ENCODE data around the gene SP3.

SP3 gene

DNA sequence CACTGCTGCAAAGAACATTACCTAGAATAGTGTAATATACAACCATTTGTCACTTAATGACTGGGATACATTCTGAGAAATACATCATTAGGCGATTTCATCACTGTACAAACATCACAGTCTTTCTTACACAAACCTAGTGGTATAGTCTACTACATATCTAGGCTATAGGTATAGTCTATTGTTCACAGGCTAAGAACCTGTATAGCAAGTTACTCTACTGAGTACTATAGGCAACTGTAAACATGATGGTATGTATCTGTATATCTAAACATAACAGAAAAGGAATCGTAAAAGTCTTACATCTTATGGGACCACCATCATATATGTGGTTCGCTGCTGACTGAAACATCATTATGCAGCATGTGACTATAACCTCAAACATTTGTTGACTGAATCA is 21.4 kb downstream of the SP3 start:
- DNase-seq (ENCODE audit: low read depth, low spot score) = no peak

DNA sequence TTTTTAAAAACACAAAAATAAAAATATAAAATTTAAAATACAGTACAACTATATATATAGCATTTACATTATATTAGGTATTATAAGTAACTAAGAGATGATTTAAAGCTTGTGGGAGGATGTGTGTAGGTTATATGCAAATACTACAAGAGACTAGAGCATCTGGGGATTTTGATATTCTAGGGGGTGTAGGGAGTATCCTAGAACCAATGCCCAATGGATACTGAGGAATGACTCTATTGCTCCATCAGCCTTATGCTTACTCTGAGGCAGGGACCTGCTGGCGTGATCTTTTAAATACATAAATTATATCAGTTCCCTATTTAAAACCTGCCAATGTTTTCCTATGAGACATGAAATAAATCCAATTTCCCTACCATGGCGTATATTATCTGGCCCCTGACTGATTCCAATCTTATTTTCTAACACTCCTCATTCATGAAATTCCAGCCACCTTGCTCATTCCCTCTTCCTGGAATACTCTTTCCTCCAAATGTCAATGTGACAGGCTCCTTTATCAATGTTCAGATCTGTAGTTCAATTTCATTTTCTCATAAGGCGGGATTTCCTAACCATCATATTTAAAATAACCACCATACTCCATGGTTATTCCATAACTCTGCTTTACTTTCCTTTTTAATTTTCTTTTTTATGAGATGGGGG is 22.2 kb downstream of the SP3 start:
- DNase-seq (ENCODE audit: low read depth, low spot score) = no peak

DNA sequence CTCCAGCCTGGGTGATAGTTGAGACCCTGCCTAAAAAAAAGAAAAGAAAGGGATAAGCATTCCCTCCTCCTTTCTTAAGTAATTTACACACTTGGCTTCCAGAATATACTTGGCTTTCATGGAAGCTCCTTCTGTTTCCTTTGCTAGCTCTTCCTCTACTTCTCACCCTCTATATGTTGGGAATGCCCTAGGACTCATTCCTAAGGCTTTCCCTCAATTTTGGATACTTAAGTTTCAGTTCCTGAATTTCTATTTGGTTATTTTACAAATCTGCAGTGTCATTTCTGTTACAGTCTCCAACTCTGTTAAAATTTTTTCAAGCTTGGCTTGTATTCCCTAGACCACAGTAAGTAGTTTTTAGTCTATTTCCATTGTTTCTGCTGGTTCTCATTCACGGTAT is 23.6 kb downstream of the SP3 start:
- DNase-seq (ENCODE audit: low read depth, low spot score) = no peak

DNA sequence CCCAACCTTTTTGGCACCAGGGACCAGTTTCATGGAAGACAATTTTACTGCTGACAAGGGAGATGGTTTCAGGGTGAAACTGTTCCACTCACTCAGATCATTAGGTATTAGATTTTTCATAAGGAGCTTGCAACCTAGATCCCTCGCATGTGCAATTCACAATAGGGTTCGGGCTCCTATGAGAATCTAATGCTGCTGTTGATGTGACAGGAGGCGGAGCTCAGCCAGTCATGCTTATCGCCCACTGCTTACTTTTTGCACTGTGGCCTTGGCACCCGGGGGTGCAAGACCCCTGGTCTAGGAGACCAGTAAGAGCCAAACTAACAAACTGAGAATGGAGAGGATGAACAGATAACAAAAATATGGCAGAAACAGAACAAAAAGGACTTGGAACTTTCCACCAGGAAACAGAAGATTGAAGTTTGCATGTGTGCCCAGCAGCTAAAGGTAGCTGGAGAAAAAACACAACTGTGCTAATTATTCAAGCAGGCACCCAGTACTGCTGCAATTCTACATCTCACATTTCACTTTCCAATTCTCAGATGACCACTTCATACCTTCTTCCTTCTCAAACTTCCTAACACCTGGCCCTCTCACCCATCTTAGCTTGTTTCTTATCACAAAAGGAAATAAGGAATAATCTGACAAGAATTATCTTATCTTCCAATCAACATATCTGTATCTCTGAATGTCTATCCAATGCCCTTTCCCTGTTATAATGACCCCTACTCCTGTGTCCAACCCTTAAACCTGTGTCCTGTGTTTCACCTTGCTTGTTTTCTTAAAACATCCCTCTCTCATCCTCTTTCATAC is 24.8 kb downstream of the SP3 start:
- no peak for DNase-seq (ENCODE audit: low read depth, low spot score)

DNA sequence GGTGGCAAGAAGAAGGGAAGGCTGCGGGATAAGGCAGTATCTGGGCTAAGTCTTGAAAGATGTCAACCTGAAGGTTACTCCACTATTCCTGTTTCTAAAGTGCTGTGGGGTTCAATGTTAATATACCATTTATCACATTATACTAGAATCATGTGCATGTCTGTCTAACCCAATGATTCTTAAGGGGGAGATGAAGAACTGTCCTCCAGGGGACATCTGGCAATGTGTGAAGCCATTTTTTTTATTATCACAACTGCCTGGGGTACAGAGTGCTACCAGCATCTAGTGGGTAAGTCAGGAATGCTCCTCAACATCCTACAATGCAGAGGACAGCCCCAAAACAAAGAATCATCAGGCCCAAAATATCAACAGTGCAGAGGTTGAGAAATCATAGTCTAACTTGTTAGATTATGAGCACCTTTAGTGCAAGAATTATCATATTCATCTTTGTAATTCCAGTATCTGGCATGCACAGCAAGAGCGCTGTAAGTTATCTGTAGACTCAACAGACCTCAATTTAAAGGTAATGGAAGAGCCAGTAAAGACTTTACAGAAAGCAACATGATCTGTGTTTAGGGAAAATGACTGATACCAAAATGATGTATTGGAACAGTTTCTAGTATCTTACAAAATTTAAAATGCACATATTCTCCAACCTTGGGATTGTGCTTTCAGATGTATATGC is 26.3 kb downstream of the SP3 start:
- DNase-seq (ENCODE audit: low read depth, low spot score) = no peak

DNA sequence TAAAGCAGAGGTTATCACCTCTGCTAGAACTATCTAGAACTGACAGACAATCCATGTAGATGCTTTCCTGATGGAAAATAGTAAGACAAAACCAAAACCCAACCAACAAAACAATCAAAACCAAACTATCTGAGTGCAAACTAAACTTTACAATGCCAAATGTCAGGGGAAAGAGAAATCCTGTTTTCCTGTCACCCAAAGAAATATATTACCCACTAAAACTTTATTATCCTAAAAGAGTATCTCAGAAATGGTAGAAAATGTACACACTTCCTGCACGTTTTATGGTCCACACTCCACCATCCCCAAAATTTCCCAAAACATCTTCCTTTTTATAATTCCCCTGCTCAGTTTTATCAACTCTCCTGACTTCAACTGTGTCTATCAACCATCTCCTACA is 29.9 kb downstream of the SP3 start:
- DNase-seq (ENCODE audit: low read depth, low spot score) = no peak

DNA sequence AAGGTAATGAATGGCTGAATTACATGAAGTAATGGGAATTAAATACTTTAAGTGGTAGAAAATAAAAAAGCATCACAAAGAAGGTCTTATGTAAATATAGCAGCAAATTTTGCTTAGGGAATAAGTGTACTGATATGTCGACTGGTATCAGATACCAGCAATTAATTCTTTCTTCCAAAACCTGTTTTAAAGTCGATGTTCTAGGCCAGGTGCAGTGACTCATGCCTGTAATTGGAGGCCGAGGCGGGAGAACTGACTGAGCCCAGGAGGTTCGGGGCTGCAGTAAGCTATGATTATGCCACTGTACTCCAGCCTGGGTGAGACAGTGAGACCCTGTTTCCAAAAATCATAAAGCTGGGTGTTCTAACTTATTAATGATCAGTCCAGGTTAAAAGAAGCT is 30.3 kb downstream of the SP3 start:
- DNase-seq (ENCODE audit: low read depth, low spot score) = no peak

DNA sequence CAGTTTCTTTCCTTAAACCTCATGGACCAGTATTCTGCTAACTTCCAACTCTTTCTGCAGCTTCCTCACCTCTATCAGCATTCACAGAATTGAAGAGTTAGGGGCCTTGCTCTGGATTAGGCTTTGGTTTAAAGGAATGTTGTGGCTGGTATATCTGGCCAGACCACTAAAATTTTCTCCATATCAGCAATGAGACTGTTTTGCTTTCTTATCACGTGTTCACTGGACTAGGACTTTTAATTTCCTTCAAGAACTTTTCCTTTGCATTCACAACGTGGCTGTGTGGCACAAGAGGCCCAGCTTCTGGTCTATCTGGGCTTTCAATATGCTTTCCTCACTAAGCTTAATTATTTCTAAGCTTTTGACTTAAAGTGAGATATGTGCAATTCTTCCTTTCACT is 33.4 kb downstream of the SP3 start:
- no peak for DNase-seq (ENCODE audit: low read depth, low spot score)

DNA sequence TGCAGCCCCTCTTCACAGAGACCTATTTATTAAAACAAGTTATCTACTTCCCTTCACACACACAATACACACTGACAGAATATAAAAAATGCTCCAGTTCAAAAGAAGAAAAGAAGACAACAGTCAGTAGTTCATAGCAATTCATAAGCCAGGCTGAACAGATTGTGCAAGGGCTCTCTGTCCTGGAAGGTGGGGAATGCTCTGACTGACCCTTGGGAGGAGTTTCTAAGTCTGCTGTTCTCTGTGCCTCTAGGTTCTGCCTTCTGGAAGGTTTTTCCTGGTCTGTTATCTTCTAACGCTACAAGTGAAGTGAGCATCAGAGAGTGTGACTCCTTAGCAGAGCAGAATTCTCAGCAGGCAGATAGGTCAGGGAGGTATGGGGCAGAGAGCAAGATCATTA is 35.7 kb downstream of the SP3 start:
- DNase-seq (ENCODE audit: low read depth, low spot score) = no peak

DNA sequence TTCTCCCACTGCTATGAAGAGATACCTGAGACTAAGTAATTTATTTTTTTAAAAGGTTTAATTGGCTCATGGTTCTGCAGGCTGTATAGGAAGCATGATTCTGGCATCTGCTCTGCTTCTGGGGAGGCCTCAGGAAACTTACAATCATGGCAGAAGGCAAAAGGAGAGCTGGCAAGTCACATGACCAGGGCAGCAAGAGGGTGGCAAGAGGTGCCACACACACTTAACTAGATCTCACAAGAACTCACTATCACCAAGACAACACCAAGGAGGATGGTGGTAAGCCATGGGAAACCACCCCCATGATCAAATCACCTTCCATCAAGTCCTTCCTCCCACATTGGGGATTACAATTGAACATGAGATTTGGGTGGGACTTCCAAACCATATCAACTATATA is 38.3 kb downstream of the SP3 start:
- DNase-seq (ENCODE audit: low read depth, low spot score) = no peak

DNA sequence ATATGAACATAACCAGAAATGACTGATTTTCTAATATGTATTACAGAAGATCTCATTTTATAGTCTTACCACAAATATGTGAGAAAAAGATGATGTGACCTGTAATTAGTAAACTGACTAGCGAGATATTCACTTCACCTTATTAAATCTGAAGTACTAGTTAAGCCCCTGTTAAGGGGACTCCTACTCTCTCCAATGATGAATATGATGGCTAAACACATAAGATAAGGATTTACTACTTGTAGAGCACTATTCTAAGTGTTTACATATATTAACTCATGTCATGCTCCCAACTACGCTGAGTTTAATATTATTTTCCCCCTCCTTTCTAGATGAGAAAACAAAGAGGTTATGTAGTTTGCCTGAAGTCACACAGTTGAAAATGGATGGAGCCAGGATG is 40.9 kb downstream of the SP3 start:
- no peak for DNase-seq (ENCODE audit: low read depth, low spot score)

DNA sequence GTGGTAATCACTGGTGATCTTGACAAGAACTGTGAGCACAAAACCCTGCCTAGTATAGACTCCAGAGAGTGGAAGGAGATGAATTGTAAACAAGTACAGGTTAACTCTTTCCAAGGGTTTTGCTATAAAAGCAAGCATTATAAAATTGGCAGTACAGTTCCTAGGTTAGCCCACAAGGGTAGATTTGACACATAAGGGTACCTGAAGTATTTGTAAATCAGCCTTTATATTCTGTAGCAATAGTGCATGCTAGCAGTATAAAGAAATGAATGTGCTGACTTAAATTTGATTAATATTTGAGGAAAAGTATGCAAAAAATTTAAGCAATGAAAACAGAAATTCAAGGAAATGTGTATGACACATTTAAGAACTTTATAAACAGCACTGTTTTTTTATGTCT is 42.4 kb downstream of the SP3 start:
- DNase-seq (ENCODE audit: low read depth, low spot score) = no peak

DNA sequence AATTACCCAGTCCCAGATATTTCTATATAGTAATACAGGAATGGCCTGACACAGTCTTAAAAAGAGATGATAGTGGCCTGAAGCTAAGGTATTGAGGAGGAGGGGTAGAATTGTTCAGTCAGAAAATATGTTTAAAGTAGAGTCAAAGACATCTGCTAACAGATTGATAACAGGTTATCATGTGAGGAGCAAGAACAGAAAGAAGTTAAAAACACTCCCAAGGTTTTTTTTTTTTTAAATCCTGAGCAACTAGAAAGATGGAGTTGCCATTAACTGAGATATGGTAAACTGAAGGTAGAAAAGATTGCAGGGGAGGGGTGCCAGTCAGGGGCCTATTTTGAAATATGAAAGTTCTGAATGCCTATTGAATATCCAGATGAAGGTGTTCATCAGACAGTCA is 43.1 kb downstream of the SP3 start:
- DNase-seq (ENCODE audit: low read depth, low spot score) = no peak

DNA sequence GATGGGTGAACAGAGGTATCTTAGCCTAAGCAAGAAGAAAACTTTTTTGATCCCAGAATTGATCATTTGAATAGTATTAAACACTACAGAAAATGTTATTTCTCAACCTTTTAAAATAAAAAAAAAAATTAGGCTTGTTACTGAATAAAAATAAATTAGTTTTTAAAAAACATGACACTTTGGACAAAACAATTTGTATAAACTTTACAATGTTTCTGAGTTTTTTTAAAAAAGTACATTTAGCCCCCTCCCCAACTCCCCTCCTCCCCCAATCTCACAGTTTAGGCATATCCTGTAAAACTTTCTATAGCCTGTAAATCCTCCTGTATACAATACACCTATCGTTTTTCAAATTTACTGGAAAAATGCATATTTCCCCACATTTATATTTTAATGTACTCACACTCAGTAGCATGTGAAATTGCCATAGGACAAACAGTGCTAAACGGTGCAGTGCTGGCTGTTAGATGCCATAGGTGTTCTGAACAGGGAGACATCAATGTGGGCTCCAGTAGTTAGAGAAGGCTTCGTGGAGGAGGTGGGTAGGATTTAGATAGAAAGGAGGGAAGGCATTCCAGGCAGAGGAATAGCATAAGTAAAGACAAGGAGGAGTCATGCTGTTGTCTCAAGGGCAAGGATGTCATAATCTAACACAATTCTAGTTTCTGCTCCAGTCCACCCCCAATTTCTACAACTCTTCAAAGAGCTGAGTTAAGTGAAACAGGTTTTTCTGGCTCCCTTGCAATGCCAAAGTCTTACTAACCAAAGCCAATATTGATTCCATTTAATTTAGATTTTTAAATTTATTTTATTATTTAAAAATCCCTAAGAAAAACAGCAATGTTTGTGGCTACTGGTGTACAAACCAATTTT is 50.9 kb downstream of the SP3 start:
- DNase-seq (ENCODE audit: low read depth, low spot score) = no peak

DNA sequence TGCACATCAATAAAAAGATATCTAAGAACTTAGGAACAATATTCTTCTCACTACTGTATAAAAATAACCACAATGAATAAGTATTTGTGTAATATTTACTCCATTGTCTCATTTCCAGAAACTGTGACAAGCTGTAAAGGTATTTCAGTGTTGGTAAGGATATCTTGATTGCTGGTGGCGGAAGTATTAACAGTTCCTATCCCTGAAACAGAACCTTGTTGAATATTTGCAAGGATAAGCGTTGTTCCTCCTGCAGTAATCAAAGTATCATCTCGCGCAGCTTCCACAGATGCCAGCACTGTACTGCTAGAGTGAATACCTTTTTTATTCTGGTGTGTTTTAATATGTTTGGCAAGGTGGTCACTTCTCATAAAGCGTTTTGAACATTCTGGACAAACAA is 55.3 kb downstream of the SP3 start:
- DNase-seq (ENCODE audit: low read depth, low spot score) = no peak

DNA sequence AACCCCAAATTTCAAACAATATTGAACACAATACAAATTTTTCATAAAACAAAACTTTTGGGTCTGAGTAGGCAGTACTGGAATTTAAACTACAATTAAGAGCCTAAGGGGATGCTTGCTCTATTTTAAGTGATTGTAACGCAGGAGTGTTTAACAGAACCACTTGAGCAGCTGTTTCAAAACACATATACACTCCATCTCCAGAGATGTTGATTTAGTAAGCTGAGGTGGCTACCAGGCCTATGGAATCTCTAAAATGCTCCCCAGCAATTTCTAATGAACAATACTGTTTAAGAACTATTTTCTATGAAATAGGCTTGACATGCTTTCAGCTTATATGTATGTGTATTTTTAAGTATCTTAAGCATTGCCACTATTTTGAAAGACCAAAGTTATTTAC is 58.5 kb downstream of the SP3 start:
- DNase-seq (ENCODE audit: low read depth, low spot score) = no peak

DNA sequence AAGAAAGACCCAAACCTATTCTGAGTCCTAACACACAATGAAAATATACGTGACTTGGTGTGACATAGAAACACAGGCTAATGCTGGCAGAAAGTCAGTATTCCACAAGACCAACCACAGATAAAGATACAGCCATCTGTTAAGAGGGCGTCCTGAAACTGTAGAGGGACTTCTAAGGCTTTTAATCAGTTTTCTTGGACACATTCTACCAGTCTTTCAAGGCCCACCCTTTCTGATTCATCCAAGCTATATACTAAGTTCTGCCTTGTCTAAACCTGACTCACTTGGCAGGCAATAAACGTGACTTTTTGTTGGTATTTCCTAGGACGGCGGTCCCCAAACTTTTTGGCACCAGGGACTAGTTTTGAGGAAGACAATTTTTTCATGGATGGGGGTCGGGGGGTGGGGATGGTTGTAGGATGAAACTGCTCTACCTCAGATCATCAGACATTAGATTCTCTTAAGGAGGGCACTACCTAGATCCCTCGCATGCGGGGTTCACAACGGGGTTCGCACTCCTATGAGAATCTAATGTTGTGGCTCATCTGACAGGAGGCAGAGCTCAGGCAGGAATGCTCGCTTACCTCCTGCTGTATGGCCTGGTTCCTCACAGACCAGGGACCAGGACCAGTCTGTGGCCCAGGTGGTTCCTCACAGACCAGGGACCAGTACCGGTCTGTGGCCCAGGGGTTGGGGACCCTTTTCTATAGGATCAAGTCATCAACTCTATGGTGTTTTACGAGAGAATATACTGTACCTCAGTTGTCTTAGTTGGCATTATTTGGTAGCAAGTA is 61.4 kb downstream of the SP3 start:
- DNase-seq (ENCODE audit: low read depth, low spot score) = no peak

DNA sequence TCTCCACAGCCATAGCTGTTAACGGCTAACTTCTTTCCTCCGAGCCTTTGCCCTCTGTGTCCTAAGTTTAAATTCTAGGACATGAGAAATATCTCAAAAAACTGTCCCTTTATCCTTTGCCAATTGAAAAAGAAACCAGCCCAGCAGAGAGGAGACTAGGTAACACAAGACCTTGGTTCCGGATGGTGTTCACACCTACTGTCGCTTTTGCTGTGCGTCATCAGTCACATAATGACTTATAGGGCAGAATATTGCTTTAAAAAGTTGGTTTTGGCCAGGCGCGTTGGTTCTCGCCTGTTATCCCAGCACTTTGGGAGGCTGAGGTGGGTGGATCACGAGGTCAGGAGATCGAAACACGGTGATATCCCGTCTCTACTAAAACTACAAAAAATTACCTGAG is 66.2 kb downstream of the SP3 start:
- no peak for DNase-seq (ENCODE audit: low read depth, low spot score)

DNA sequence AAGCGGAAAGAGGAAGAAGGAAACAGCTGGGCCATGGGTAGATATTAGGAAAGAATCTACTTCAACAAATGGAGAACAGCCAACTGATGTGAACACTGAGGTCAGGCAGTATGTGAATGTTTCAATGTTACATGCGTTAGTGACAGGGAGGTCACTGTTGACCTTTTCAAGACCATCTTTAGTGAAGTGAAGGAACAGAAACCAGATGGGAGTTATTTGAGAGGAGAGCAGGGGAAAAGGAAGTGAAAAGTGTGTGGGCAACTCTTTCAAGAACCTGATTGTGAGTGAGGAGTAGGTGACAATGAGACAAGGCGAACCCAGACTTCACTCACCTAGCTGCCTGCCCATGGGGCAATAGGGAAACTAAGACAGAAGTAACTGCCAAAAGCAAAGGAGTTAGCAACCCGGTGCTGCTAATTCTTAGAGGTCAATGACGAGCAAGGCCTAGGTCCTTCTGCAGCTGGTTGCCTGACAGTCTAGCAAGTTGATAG is 67.0 kb downstream of the SP3 start:
- DNase-seq (ENCODE audit: low read depth, low spot score) = no peak

DNA sequence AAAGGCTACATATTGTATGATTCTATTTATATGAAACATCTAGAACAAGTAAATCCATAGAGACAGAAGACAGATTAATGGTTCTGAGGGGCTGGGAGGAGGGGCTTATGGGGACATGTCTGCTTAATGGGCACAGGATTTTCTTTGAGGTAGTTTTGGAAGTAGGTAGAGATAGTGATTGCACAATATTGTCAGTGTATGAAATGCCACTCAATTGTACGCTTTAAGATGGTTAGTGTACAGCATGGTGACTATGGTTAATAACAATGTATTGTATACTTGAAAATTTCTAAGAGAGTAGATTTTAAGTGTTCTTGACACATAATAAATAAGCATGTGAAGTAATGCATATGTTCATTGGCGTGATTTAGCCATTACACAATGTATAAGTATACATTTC is 68.4 kb downstream of the SP3 start:
- no peak for DNase-seq (ENCODE audit: low read depth, low spot score)

DNA sequence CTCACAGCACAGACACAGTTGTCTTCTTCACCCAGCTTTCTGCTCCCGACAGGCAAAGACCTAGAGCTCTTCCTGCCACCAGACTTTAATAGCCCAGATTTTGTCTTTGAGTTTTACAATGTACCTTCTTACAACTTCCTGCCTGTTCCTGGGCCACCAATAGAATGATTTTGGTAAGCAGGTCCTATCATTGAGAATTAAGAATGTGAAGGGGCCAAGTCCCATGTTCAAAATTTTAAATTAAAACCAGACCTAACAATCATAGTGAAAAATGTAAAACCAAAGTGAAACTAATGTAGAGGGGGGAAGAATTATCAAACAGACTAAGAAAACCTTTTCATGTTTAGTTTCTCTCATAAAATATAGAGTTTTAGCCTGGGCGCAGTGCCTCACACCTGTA is 72.8 kb downstream of the SP3 start:
- no peak for DNase-seq (ENCODE audit: low read depth, low spot score)
